HG03280 (cell line): ENCODE results near the gene TRPT1.

Experiments used
- ATAC-seq: cut with Tn5 transposase; IDR thresholded peaks from one replicate; pipeline ENCODE4 v1.9.1; 2021; ENCODE audit warnings: mild to moderate bottlenecking, moderate library complexity; ENCODE audit not compliant: unreplicated experiment

Gene TRPT1

DNA sequence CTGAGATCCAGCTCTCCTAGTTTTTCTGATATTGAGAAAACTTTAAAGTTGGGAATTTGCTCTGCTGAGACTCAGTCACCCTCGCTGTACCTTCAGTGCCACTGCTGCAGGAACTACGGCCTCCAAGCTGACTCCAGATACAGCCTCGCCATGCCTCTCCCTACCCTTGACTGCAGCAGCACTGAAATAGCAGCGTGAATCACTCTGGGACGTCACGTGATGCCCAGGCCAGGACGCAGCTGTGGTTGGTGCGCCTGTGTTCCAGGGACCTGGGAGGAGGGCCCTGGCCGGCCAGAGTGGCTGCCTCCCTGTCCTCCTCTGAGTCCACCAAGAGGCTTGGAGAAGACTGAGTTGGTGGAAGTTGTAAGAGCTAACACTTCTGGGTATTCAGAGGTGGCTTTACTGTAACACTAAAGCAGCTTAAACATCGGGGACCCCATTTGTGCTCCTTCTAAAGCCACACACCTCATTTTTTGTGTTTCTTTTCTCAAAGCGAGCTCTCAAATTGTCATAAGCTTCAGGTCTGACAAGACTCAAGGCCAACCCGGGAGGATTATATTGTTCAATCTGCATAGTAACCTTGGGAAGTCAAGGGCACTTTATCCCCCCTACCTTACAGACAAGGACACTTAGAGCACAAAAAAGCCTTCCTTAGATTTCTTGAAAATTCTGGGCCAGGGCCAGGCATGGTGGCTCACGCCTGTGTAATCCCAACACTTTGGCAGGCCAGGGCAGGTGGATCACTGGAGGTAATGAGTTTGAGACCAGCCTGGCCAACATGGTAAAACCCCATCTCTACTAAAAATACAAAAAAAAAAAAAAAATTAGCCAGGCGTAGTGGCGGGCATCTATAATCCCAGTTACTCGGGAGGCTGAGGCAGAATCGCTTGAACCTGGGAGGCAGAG, 44.2 kb downstream of the TRPT1 start:
- no peak for ATAC-seq

DNA sequence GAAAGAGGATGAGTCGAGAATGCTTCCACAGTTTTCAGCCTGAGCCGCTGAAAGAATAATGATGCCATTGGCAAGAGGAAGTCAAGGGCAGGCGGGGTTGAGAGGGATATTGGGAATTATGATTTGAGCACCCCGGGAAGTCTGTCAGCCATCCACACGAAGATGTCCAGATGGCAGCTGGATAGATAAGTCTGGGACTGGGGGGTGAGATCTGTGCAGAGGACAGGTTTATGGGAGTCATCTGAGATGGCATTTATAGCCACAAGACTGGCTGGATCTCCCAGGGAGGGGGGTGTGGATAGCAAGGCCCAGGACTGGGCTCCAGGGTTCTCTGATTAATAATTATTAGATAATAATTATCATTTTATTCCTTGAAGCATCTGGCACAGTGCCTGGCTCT, 45.1 kb downstream of the TRPT1 start:
- no peak for ATAC-seq

DNA sequence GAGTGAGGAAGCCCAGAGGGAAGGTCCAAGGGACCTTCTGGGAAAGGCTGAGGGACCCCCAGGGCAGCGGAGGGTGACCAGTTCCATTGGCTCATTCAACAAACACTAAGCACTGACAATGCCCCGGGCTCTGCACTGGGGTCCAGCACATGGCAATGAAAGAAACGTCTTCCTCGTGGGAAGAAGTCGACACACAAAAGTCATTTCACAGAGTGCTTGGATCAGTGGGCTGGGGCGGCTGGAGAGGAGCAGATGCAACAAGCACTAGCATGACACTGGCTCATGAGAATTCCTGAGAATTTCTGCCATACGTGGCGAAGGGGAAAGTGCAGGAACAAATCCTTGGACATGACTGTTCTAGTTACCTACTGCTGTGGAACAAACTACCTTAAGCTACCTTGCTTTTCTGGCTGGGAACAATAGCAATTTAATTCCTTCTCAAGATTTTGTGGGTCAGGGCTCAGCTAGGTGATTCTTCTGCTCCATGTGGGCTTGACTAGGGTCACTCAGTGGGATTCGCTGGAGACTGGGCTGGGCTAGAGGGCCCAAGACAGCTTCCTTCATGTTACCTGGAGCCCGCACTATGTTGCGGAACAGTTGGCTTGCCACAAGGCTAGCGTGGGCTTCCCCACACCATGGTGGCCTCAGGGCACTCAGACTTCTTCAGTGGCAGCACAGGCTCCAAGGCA, 46.9 kb downstream of the TRPT1 start:
- ATAC-seq: no peak

DNA sequence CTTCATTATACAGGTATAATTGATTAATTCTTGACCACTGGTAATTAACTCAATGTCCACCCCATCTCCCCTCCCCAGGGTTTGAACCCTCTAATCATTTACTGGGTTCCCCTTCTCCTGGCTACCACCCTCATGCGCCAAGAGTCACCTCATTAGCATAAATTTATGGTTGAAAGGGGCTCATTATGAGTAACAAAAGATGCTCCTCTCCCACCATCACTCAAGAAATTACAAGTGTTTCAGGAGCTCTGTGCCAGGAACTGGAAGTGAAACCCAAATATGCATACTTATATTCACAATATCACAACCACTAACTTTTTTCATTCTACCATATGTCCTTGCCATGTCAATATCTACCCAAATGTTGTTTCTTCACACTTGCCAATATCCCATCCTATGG, 47.8 kb downstream of the TRPT1 start:
- ATAC-seq: no peak

DNA sequence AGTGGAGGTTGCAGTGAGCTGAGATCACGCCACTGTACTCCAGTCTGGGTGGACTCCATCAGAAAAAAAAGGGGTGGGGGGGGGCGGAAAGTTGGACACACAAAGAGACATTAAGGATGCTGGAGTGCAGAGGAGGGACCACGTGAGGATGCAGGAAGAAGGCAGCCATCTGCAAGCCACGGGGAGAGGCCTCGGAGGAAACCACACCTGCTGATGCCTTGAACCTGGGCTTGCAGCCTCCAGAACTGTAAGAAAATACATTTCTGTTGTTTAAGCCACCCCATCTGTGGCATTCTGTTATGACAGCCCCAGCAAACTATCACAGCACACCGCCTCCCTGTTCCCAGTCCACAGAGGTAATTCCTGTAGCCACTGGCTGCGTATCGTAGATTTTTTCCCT, 49.2 kb downstream of the TRPT1 start:
- no peak for ATAC-seq
